Suppressor macrophage treated with lipopolysaccharide for 4 hours (primary cell): Measurements from ENCODE around the gene C19orf38.

ENCODE experiments used
- DNase-seq: peaks from one replicate; pipeline ENCODE4 v3.0.0-alpha.2; 2020

C19orf38 gene

GRCh38 chr19:10913716-10914340, 65.6 kb downstream of the C19orf38 start:
- DNase-seq = no peak

GRCh38 chr19:10915130-10916091, 67.2 kb downstream of the C19orf38 start:
- DNase-seq = no peak

- no peak for DNase-seq
Observed at GRCh38 chr19:10916602-10917001, 68.4 kb downstream of the C19orf38 start.

- no peak for DNase-seq
Observed at GRCh38 chr19:10918359-10918758, 70.1 kb downstream of the C19orf38 start.
